ENCODE results near the gene CNPY4. TPM values are rescaled to one million over a fixed set of nuclear protein-coding genes. Genes with fewer than 3 reads are reported as not detected.
"Not testable (repeated sequence)": the region's sequence is repeated elsewhere in the genome, so short reads cannot be mapped to it uniquely, and the experiment has no call there.

The CNPY4 gene
- total RNA-seq, 1 donor from 2014 or later = 2.4 TPM

- DNase-seq (ENCODE audit: low spot score) (no peak), ATAC-seq (no peak)
Measured at GRCh38 chr7:100118388-100119071, 904 bp upstream of the CNPY4 start.

GRCh38 chr7:100119970-100120732 lies 717 bp downstream of the CNPY4 start:
- ATAC-seq (peak; percentile 73), DNase-seq (ENCODE audit: low spot score) (peak; percentile 70)

- no peak for ATAC-seq
- no peak for DNase-seq (ENCODE audit: low spot score)
Measured at GRCh38 chr7:100120733-100121036, 1.3 kb downstream of the CNPY4 start.

DNA sequence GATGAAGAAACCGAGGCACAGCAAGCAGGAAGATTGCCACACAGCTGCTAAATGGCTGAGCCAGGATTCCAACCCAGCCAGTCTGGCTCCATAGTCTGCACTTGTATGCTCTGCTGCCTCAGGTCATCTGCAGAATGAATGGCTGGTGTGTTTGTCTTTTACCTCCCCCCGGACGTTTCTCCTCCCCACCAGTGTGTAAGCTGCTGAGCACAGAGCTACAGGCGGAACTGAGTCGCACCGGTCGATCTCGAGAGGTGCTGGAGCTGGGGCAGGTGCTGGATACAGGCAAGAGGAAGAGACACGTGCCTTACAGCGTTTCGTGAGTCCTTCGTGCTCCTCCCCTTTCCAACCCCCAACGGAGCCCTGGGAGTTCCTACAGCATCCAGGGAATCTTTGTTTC lies 2.6 kb downstream of the CNPY4 start:
- ATAC-seq (no peak), DNase-seq (ENCODE audit: low spot score) (no peak)

- no peak for DNase-seq (ENCODE audit: low spot score)
- ATAC-seq = no peak
Measured at GRCh38 chr7:100122568-100122967, 3.1 kb downstream of the CNPY4 start.

DNA sequence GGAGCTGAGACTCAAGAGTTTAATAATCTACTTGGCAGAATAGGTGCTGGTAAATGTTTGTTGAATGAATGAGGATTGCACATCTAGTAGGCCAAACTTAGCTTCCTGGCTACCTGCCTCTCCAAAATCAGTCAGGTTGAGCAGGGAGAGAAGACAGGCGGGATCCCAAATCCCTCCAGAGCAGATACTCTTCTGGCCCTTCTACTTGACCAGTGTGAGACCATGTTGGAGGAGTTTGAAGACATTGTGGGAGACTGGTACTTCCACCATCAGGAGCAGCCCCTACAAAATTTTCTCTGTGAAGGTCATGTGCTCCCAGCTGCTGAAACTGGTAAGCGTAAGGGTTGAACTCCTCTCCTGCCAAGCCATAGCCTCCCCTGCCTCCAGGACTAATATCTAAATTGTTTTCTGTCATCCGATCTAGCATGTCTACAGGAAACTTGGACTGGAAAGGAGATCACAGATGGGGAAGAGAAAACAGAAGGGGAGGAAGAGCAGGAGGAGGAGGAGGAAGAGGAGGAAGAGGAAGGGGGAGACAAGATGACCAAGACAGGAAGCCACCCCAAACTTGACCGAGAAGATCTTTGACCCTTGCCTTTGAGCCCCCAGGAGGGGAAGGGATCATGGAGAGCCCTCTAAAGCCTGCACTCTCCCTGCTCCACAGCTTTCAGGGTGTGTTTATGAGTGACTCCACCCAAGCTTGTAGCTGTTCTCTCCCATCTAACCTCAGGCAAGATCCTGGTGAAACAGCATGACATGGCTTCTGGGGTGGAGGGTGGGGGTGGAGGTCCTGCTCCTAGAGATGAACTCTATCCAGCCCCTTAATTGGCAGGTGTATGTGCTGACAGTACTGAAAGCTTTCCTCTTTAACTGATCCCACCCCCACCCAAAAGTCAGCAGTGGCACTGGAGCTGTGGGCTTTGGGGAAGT lies 5.1 kb downstream of the CNPY4 start:
- DNase-seq (ENCODE audit: low spot score) (no peak), ATAC-seq (no peak)

DNA sequence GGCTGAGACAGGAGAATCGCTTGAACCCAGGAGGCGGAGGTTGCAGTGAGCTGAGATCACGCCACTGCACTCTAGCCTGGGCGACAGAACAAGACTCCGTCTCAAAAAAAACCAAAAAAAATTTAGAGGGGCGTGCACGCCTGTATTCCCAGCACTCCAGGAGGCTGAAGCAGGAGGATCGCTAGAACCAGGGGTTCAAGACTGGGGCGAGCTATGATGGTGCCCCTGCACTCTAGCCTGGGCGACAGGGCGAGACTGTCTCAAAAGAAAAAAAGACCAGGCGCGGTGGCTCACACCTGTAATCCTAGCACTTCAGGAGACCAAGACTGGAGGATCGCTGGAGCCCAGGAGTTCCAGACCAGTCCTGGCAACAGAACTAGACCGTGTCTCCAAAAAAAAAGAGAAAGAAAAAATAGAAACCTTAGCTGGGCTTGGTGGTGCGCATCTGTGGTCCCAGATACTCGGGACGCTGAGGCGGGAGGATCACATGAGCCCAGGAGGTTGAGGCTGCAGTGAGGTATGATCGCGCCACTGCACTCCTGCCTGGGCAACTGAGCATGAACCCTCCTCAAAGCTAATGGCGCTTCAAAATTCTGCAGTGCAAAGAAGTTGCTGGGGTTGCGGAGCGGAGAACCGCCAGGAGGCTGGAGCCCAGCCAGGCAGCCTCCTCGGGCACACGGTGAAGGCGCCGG lies 7.0 kb downstream of the CNPY4 start:
- DNase-seq (ENCODE audit: low spot score) = no peak
- ATAC-seq = peak; percentile 37

DNA sequence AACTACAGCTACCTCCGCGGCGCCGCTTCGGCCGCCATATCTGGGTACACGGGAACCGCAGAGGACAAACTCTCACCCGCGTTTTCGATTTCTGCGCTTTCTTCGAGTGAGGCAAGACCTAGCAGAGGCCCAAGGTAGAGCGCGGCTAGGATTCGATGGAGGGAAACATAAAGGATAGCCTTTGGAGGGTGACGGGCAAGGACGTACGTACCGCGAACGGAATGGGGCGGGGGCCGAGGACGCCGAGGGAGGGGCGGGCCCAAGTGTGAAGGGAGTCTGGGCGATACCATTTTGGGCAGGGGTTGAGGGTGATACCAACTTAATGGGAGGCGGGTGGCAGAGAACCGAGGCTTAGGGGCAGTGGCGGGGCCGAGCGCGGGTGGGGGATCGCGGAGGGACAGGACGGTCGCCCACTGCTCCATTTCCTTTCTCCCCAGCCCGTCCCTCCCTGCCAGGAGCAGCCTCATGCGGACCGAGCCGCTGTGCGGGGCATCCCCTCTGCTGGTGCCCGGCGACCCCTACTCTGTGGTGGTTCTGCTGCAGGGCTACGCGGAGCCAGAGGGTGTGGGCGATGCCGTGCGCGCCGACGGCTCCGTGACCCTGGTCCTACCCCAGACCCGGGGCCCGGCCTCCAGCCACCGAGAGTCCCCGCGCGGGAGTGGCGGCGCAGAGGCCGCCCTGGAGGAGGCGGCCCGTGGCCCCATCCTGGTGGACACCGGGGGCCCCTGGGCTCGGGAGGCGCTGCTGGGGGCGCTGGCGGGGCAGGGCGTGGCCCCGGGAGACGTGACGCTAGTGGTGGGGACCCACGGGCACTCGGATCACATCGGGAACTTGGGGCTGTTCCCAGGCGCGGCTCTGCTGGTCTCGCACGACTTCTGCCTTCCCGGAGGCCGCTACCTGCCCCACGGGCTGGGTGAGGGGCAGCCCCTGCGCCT lies 7.8 kb downstream of the CNPY4 start, which contains the start of gene MBLAC1:
MBLAC1 (plus strand) TSS at position 37 of the 935 bp plus-strand sequence; CDS start at position 466, 429 bp downstream.
- DNase-seq (ENCODE audit: low spot score) = peak; percentile 92
- ATAC-seq = peak; percentile 90

- DNase-seq (ENCODE audit: low spot score) (no peak), ATAC-seq (no peak)
Measured at GRCh38 chr7:100127866-100128636, 8.6 kb downstream of the CNPY4 start.

- DNase-seq (ENCODE audit: low spot score) (no peak), ATAC-seq (no peak)
Measured at GRCh38 chr7:100128637-100128963, 9.2 kb downstream of the CNPY4 start.

DNA sequence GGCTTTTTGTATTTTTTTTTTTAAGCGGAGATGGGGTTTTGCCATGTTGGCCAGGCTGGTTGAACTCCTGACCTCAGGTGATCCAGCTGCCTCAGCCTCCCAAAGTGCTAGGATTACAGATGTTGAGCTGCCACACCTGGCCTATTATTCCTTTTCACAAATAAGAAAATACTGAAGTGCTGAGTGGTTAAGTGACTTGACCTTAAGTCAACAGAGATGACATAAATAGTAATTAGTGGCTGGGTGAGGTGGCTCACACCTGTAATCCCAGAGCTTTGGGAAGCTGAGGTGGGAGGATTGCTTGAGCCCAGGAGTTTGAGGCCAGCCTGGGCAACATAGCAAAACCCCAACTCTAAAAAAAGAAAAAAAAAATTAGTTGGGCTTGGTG lies 10.8 kb downstream of the CNPY4 start:
- not testable (repeated sequence) for ATAC-seq; DNase-seq (ENCODE audit: low spot score)

DNA sequence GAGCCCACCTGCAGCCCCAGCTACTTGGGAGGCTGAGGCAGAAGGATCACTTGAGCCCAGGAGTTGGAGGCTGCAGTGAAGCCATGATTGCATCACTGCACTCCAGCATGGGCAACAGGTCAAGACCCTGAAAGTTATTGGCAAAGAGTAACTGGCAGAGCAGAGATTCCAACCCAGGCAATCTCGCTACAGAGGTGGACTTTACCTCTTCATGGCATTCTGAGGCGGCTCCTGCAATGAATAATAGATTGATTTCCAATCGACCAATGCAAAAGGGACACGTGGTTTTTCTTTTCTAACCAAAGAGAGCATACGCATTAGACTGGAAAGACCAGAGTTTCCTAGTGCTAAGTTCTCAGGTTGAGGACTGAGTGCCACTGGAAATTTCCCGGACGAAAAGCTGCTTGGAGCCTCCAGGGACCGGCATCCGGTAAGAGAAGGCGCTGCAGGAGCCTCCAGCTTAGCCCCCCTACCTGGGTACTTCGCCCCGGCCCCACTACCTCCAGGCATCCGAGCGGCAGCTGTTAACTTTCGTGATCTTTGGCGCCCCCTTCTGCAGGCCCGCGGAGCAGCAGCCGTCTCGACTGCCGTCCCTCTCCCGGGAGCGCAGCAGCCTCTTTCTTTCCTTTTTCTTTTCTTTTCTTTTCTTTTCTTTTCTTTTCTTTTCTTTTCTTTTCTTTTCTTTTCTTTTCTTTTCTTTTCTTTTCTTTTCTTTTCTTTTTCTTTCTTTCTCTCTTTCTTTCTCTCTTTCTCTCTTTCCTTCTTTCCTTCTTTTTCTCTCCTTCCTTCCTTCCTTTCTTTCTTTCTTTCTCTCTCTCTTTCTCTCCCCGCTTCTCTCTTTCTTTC lies 11.4 kb downstream of the CNPY4 start:
- DNase-seq (ENCODE audit: low spot score) (peak; percentile 82), ATAC-seq (peak; percentile 65)

- DNase-seq (ENCODE audit: low spot score) = no peak
- ATAC-seq = no peak
Measured at GRCh38 chr7:100132126-100132525, 12.7 kb downstream of the CNPY4 start.

- DNase-seq (ENCODE audit: low spot score) (no peak), ATAC-seq (peak; percentile 81)
Measured at GRCh38 chr7:100132697-100133151, 13.3 kb downstream of the CNPY4 start.

DNA sequence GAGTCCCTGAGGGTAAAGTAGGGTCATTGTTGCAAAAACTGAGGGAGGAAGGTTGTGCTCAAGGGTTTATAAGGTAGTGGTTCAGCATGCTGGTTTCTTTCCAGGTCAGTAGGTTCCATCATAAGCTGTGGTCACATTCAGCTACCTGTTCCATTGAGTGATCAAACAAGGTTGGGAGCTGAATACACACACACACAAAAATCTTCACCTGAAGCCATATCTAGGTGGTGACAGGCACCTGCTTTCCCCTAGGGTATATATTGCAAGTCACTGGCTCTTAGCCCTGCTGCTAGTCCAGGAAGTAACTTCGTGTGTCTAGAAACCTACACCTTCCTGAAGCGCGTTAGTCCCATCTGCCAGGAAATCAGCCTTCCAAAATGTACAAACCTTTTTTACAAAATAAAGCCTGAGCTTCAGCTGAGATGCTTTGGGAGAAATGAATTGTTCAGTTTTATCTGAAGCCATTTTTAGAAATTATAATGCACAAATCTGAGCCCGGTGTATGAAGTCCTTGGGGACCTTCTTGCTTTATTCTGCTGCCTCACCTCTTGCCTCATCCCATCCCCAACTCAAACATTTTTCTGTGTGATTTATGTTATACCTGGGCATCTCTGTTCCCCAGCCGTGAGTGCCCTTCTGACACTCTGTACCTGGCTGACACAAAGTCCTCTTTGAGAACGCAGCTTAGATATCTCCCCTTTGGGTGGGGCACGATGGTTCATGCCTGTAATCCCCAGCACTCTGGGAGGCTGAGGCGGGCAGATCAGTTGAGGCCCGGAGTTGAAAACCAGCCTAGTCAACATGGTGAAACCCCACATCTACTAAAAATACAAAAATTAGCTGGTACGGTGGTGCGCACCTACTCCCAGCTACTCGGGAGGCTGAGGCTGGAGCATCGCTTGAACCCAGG lies 18.7 kb downstream of the CNPY4 start:
- DNase-seq (ENCODE audit: low spot score) (no peak), ATAC-seq (no peak)

GRCh38 chr7:100141555-100141949 lies 22.1 kb downstream of the CNPY4 start:
- ATAC-seq (peak; percentile 19), DNase-seq (ENCODE audit: low spot score) (no peak)

DNA sequence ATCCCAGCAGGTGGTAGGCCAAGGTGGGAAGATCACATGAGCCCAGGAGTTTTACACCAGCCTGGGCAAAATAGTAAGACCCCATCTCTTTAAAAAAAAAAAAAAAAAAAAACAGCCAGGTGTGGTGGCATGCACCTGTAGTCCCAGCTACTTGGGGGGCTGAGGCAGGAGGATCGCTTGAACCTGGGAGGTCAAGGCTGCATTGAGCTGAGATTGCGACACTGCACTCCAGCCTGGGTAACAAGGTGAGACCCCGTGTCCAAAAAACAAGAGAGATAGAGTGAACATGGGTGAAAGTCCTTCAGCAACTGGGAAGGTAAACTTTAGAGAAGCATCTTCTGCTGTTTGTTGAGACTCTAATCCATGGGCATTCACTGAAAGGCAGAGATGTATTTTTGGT lies 23.0 kb downstream of the CNPY4 start:
- ATAC-seq (no peak), DNase-seq (ENCODE audit: low spot score) (no peak)
